ENCODE measurements around the gene ARHGEF39.
A peak's percentile ranks its signal among the peaks of the same experiment; 100 is the strongest.

The ARHGEF39 gene

DNA sequence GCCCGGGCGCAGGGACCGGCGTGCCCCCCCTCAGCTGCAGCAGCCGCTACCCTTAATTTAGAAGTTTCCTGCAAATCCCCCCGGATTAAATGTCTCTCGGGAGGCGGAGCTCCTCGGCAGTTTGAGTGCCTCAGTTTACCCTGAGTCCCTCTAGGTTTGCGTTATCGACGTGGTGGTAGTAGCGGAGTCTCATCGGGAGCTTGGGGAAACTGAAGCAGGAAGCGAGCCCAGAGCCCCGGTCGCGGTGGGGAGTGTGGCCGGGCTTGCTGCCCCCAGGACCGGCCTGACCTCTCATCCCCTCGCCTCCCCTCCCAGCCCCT, 25.3 kb upstream of the ARHGEF39 start:
- Mint-ChIP-seq H3K27ac (no peak overlapping the region), H3K4me1 (peaks cover 52% of the 10 kb centered on the region)
- TF ChIP-seq, protein P1, sequence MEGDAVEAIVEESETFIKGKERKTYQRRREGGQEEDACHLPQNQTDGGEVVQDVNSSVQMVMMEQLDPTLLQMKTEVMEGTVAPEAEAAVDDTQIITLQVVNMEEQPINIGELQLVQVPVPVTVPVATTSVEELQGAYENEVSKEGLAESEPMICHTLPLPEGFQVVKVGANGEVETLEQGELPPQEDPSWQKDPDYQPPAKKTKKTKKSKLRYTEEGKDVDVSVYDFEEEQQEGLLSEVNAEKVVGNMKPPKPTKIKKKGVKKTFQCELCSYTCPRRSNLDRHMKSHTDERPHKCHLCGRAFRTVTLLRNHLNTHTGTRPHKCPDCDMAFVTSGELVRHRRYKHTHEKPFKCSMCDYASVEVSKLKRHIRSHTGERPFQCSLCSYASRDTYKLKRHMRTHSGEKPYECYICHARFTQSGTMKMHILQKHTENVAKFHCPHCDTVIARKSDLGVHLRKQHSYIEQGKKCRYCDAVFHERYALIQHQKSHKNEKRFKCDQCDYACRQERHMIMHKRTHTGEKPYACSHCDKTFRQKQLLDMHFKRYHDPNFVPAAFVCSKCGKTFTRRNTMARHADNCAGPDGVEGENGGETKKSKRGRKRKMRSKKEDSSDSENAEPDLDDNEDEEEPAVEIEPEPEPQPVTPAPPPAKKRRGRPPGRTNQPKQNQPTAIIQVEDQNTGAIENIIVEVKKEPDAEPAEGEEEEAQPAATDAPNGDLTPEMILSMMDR (IDR thresholded peaks at IDR 0.05), result no peak

DNA sequence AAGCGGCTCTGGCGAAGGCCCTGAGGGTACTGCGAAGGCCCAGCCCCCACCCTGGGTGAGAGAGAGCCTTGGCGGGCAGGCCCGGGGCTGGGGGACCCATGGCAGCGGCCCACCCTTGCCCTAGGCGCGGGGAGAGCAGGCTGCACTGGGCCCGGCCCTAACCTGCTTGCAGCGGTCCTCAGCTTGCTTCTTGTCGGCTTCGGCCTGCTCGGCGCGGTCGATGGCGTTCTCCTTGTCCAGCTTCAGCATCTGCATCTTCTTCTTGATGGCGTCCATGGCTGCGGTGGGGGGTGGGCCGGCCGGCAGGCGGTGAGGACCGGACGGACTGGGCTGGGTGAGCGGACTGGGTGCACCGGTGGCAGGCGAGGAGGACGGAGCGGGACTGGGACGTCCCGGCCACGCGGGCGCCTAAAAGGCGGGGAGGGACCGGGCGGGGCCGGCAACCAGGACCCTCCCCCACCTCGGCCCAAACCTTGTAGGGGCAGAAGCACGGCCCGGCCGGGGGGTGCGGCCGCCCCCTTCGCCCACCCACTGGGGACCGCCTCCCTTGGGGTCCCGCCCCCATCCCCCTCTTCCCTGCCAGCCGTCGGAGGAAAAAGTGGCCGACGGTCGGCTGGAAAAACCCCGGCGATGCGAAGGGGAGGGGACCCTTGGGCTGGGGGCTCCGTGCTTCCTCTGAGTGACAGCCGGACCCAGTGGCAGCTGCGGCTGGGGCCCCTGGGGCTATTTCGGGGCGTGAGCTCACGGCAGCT, 24.7 kb upstream of the ARHGEF39 start, which contains the start of gene TPM2:
TPM2 (minus strand) TSS at position 384 of the 752 bp plus-strand sequence; CDS start at position 276, 108 bp downstream.
- Mint-ChIP-seq H3K9me3 (no peaks in the 10 kb centered on the region), H3K4me1 (peaks cover 54% of the 10 kb centered on the region), H3K36me3 (ENCODE audit: low read depth) (peaks cover 21% of the 10 kb centered on the region), H3K4me3 (peak within 1 kb of the TSS; percentile 90), H3K27ac (peak within 1 kb of the TSS; percentile 89), H3K27me3 (ENCODE audit: low read depth, poor library complexity) (no peaks in the 10 kb centered on the region)
- peak; percentile 64 for DNase-seq
- TF ChIP-seq, protein P1 (IDR thresholded peaks at IDR 0.05), result no peak

More for the DNA sequence above, 25.3 kb upstream of the ARHGEF39 start:
- no peaks in the 10 kb centered on the region for H3K27me3 Mint-ChIP-seq (ENCODE audit: low read depth, poor library complexity)
- H3K9me3 Mint-ChIP-seq, result no peaks in the 10 kb centered on the region
- DNase-seq, result no peak
- H3K36me3 Mint-ChIP-seq (ENCODE audit: low read depth), result peaks cover 17% of the 10 kb centered on the region
- H3K4me3 Mint-ChIP-seq, result peak overlapping the region; percentile 82

DNA sequence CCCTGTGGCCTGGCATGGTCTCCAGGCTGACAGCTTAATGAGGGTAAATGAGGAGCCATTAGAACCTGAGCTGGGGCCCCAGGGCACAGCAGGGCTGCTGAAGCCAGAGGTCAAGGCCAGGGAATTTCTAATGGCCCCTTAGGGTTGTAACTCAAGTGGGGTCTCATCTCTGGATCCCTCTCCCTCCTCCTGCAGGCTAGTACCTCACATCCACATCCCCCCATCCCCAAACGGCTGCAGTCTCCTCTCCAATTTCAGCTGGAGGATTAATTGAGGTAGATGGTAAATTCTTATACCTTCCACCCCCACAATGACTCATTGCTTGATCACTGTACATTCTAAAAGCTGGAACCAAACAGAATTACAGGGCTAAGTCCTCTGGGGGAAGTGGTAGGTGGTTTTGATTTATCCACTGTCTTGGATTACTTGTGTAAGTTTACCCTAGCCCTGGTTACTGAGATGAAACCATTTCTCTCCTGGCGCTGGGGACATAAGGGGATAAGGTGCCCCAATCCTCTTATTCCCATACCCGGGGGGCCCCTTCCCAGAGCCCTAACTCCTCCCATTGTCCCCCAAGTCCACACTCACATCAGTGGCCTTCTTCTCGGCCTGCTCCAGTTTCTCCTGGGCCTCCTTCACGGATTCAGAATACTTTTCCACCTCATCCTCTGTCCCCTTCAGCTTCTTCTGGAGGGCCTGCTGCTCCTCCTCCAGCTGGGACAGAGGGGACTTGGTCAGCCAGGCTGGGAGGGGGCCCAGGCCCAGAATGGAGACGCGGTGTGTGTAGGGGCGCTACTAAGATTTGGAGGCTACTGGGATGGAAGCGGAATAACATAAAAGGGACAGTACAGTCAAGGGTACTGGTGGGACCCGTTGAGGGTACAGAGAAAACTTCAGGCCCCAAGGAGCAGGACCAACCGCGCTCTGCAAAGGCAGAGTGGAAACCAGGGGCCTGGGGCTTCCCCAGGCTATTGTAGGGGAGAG, 23.9 kb upstream of the ARHGEF39 start:
- Mint-ChIP-seq H3K4me1 (peaks cover 61% of the 10 kb centered on the region), H3K9me3 (no peaks in the 10 kb centered on the region), H3K36me3 (ENCODE audit: low read depth) (peaks cover 30% of the 10 kb centered on the region), H3K27ac (peak overlapping the region; percentile 89), H3K4me3 (peak overlapping the region; percentile 90), H3K27me3 (ENCODE audit: low read depth, poor library complexity) (no peaks in the 10 kb centered on the region)
- peak; percentile 35 for DNase-seq
- TF ChIP-seq, protein P1 (IDR thresholded peaks at IDR 0.05), result no peak

DNA sequence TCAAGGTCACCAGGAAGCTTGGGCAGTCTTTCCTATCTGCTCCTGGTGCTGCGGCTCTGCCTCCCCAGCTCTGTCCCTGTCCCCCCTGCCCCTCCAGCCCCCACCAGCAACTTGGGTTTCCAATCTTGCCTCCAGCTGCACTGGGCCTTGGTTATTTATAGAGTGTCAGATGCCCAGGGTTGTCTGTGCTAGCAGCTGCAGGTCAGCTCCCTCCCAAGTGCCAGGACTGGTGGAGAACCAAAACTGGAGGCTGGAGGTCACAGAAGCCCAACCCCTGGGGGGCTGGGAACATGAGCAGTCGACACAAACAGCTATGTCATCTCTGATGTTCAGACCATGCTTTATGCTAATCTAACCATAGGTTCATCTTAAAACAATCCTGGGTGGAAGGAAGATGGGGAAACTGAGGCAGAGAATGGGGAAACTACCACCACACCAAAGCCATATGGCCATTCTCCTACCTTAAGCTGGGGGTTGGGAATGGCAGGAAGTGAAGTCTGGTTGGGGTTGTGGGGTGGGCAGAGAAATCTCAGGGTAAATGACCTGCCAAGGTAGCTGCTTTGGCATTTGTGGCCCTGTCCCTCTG, 23.1 kb upstream of the ARHGEF39 start:
- H3K9me3 Mint-ChIP-seq, result no peaks in the 10 kb centered on the region
- H3K36me3 Mint-ChIP-seq (ENCODE audit: low read depth), result peaks cover 38% of the 10 kb centered on the region
- TF ChIP-seq, protein P1 (IDR thresholded peaks at IDR 0.05), result no peak
- no peak for DNase-seq
- no peaks in the 10 kb centered on the region for H3K27me3 Mint-ChIP-seq (ENCODE audit: low read depth, poor library complexity)
- H3K4me3 Mint-ChIP-seq, result peak overlapping the region; percentile 90
- H3K27ac Mint-ChIP-seq, result peak overlapping the region; percentile 14
- H3K4me1 Mint-ChIP-seq, result peaks cover 69% of the 10 kb centered on the region

DNA sequence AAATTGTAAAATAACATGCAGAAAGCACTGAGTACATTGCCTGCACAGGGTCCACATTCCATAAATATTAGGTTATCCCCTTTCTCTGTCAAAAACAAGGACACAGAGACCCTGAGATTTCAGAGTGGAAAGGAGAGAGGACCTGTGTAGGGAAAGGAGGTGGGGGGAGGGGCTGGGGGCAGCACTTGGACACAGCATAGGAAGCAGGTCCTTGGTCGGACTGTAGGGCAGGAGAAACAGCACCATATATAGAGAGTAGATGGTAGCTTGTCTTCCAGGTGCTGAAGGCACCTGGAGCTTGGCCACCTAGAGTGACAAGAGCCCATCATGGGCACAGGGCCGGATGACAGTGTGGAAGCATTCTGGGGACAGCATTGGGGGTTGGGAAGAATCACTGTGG, 22.3 kb upstream of the ARHGEF39 start:
- H3K9me3 Mint-ChIP-seq, result no peaks in the 10 kb centered on the region
- peaks cover 76% of the 10 kb centered on the region for H3K4me1 Mint-ChIP-seq
- H3K4me3 Mint-ChIP-seq, result peak overlapping the region; percentile 75
- H3K36me3 Mint-ChIP-seq (ENCODE audit: low read depth), result peaks cover 45% of the 10 kb centered on the region
- TF ChIP-seq, protein P1 (IDR thresholded peaks at IDR 0.05), result no peak
- H3K27ac Mint-ChIP-seq, result peak overlapping the region; percentile 38
- DNase-seq, result no peak
- no peaks in the 10 kb centered on the region for H3K27me3 Mint-ChIP-seq (ENCODE audit: low read depth, poor library complexity)
